ENCODE results near the gene PRDM16. TPM values are rescaled to one million over a fixed set of nuclear protein-coding genes. Genes with fewer than 3 reads are reported as not detected.

Gene PRDM16
- polyA plus RNA-seq, 3 donors: not detected

DNA sequence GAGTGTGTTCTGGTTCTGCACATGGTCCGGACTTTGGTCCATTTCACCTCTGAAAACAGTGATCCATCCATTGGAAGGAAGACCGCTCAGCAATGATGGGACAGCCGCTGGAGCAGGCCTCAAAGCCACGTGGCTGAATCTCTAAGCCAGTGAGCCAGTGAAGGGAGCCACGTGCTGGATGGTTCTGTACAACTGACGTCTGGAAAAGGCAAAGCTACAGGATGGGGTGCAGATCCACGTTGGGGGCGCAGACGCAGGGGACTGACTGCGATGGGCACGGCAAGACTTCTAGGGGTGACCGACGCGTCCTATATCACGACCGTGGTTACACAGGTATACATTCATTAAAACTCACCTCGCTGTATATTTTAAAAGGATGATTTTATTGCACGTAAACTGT, 375.3 kb downstream of the PRDM16 start:
- intact Hi-C loops (cut with micrococcal nuclease): loop anchor here in 1 of 2 donors (10.0 kb wide), 1 partner anchor 151 kb away; no protein-coding TSS in a partner anchor
- TF ChIP-seq, protein P1, sequence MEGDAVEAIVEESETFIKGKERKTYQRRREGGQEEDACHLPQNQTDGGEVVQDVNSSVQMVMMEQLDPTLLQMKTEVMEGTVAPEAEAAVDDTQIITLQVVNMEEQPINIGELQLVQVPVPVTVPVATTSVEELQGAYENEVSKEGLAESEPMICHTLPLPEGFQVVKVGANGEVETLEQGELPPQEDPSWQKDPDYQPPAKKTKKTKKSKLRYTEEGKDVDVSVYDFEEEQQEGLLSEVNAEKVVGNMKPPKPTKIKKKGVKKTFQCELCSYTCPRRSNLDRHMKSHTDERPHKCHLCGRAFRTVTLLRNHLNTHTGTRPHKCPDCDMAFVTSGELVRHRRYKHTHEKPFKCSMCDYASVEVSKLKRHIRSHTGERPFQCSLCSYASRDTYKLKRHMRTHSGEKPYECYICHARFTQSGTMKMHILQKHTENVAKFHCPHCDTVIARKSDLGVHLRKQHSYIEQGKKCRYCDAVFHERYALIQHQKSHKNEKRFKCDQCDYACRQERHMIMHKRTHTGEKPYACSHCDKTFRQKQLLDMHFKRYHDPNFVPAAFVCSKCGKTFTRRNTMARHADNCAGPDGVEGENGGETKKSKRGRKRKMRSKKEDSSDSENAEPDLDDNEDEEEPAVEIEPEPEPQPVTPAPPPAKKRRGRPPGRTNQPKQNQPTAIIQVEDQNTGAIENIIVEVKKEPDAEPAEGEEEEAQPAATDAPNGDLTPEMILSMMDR (IDR thresholded peaks at IDR 0.05): no peak
- no peaks in the 10 kb centered on the region for H3K27me3 ChIP-seq (ENCODE audit: control insufficient read depth in 2 of 2, insufficient read depth in 2 of 2, low read length in 2 of 2)
- WGBS (ENCODE audit: insufficient coverage): 87% methylated on average over 5 of the region's 18 CpGs
- H2AFZ ChIP-seq (ENCODE audit: insufficient read depth, low read depth, low read length, poor library complexity, severe bottlenecking): no peak overlapping the region
- H3K36me3 ChIP-seq (replicated peaks in 1 of 2; ENCODE audit: control insufficient read depth in 1 of 2, insufficient read depth in 2 of 2, low read length in 2 of 2): no peaks in the 10 kb centered on the region
- no peak overlapping the region for H3K4me2 ChIP-seq (replicated peaks; ENCODE audit: extremely low read depth, low read length, poor library complexity, severe bottlenecking)
- Mint-ChIP-seq H3K4me3 (no peak overlapping the region), H3K27ac (no peak overlapping the region), H3K36me3 (no peaks in the 10 kb centered on the region), H3K27me3 (ENCODE audit: low read depth in 3 of 3) (peaks cover 10 to 15% (median 13%) of the 10 kb centered on the region in 3 donors), H3K4me1 (no peaks in the 10 kb centered on the region), H3K9me3 (peaks cover 2 to 22% (median 11%) of the 10 kb centered on the region in 7 donors)
- H4K20me1 ChIP-seq (ENCODE audit: insufficient read depth, low read length): no peaks in the 10 kb centered on the region
- peaks cover 0 to 7% of the 10 kb centered on the region in 2 donors for H3K9me3 ChIP-seq (replicated peaks in 1 of 2; ENCODE audit: control insufficient read depth in 1 of 2, insufficient read depth in 1 of 2, low read length in 2 of 2)
- DNase-seq: no peak
- no peak overlapping the region for H3K4me3 ChIP-seq (replicated peaks in 1 of 3; ENCODE audit: low read depth in 2 of 3, low read length in 3 of 3)
- H3K9ac ChIP-seq (ENCODE audit: insufficient read depth, low read length, poor library complexity, severe bottlenecking): no peak overlapping the region
- no peaks in the 10 kb centered on the region for H3K79me2 ChIP-seq (ENCODE audit: insufficient read depth, low read length)
- H3K4me1 ChIP-seq (ENCODE audit: control insufficient read depth in 1 of 2, insufficient read depth in 2 of 2, low read length in 2 of 2): no peaks in the 10 kb centered on the region
- no peak overlapping the region for H3K27ac ChIP-seq (ENCODE audit: low read depth in 1 of 2, low read length in 2 of 2)

DNA sequence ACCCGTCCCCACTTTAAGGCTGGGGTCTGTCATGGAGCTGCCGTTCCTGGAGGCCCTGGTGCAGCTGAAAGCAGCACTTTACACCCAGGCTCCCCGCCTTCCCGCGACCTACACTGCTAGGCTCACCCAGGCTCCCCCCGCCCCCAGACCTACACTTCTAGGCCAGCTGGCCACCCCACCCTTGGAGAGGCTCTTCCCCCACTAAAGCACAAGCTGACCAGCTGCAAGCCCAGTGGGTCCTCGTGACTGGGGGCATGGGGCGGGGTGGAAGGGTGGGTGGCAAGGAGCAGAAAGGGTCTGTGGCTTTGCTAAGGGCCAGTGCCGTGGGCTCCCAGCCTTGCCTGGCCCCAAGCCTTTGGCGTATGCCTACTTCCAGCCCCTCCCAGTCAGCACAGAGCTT, 375.7 kb downstream of the PRDM16 start:
- TF ChIP-seq, protein P1 (IDR thresholded peaks at IDR 0.05): no peak
- H3K36me3 Mint-ChIP-seq: no peaks in the 10 kb centered on the region
- no peak for DNase-seq
- intact Hi-C loops (cut with micrococcal nuclease): loop anchor here in 1 of 2 donors (10.0 kb wide), 1 partner anchor 150 kb away; no protein-coding TSS in a partner anchor
- H3K9me3 Mint-ChIP-seq: peaks cover 2 to 22% (median 11%) of the 10 kb centered on the region in 7 donors
- Histone ChIP-seq H3K36me3 (replicated peaks in 1 of 2; ENCODE audit: control insufficient read depth in 1 of 2, insufficient read depth in 2 of 2, low read length in 2 of 2) (no peaks in the 10 kb centered on the region), H4K20me1 (ENCODE audit: insufficient read depth, low read length) (no peaks in the 10 kb centered on the region), H3K9me3 (replicated peaks in 1 of 2; ENCODE audit: control insufficient read depth in 1 of 2, insufficient read depth in 1 of 2, low read length in 2 of 2) (peaks cover 0 to 7% of the 10 kb centered on the region in 2 donors), H3K9ac (ENCODE audit: insufficient read depth, low read length, poor library complexity, severe bottlenecking) (no peak overlapping the region), H3K27me3 (ENCODE audit: control insufficient read depth in 2 of 2, insufficient read depth in 2 of 2, low read length in 2 of 2) (no peaks in the 10 kb centered on the region), H3K27ac (ENCODE audit: low read depth in 1 of 2, low read length in 2 of 2) (no peak overlapping the region), H3K79me2 (ENCODE audit: insufficient read depth, low read length) (no peaks in the 10 kb centered on the region), H3K4me1 (ENCODE audit: control insufficient read depth in 1 of 2, insufficient read depth in 2 of 2, low read length in 2 of 2) (no peaks in the 10 kb centered on the region), H3K4me3 (replicated peaks in 1 of 3; ENCODE audit: low read depth in 2 of 3, low read length in 3 of 3) (no peak overlapping the region), H3K4me2 (replicated peaks; ENCODE audit: extremely low read depth, low read length, poor library complexity, severe bottlenecking) (no peak overlapping the region), H2AFZ (ENCODE audit: insufficient read depth, low read depth, low read length, poor library complexity, severe bottlenecking) (no peak overlapping the region)
- peaks cover 10 to 17% (median 15%) of the 10 kb centered on the region in 3 donors for H3K27me3 Mint-ChIP-seq (ENCODE audit: low read depth in 3 of 3)
- H3K27ac Mint-ChIP-seq: no peak overlapping the region
- no peak overlapping the region for H3K4me3 Mint-ChIP-seq
- no peaks in the 10 kb centered on the region for H3K4me1 Mint-ChIP-seq
- WGBS (ENCODE audit: insufficient coverage): 78% methylated on average over 5 of the region's 10 CpGs

Data from CD14-positive monocyte (primary cell).